ENCODE results near the gene GPT2.

DNA sequence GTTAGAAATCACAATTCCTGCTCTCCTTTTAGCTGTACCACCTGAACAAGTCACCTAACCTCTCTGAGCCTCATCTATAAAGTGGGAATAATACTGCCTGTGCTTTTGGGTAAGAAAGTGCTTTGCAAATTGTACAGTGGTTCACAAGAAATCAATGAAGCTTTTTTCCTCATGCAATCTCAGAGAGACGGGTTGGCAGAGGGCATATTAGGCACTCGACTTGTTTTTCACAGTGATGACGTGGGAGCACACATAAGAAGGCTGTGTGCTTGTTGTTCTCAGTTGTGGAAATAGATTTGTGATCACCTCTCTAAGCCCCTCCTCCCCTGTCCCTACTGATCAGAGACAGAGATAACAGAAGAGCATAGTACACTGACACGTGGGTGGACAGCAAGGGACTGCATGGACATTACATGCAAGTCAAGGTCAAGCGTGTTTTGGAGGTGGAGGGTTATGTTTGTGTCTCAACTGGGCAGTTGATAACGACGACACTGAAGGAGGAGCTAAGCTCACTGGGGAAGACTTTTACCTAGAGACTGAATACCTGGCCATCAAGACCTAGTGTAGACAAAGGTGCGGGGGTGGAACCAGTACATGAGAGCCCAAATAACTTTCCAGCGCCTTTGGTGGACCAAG is 1.7 kb upstream of the GPT2 start:
- TF ChIP-seq, protein P1, sequence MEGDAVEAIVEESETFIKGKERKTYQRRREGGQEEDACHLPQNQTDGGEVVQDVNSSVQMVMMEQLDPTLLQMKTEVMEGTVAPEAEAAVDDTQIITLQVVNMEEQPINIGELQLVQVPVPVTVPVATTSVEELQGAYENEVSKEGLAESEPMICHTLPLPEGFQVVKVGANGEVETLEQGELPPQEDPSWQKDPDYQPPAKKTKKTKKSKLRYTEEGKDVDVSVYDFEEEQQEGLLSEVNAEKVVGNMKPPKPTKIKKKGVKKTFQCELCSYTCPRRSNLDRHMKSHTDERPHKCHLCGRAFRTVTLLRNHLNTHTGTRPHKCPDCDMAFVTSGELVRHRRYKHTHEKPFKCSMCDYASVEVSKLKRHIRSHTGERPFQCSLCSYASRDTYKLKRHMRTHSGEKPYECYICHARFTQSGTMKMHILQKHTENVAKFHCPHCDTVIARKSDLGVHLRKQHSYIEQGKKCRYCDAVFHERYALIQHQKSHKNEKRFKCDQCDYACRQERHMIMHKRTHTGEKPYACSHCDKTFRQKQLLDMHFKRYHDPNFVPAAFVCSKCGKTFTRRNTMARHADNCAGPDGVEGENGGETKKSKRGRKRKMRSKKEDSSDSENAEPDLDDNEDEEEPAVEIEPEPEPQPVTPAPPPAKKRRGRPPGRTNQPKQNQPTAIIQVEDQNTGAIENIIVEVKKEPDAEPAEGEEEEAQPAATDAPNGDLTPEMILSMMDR (IDR thresholded peaks at IDR 0.05) = no peak
- TF ChIP-seq POLR2AphosphoS5 (IDR thresholded peaks at IDR 0.05; ENCODE audit: insufficient read depth in 1 of 2, low read depth in 1 of 2) = no peak
- TF ChIP-seq POLR2A (IDR thresholded peaks at IDR 0.05) = no peak

Measured in vagina (tissue), 2 donors.